A673 (cell line): ENCODE measurements around the gene KIR3DL1.
"Not testable (repeated sequence)": the region's sequence is repeated elsewhere in the genome, so short reads cannot be mapped to it uniquely, and the experiment has no call there.

Experiments
- CTCF ChIP-seq: fragments of 300-800, 200-600 bp; sonication (generic); conservative IDR thresholded peaks from 2 replicates; pipeline ENCODE4 v1.5.1; 2017; ENCODE audit warnings: low read depth, mild to moderate bottlenecking, antibody characterized with exemption, low read length, moderate library complexity, mixed read lengths
- EZH2 ChIP-seq: fragments of 200-600 bp; sonication (generic); IDR thresholded peaks from 2 replicates; pipeline ENCODE4 v1.6.1; 2017; ENCODE audit warnings: borderline replicate concordance, low read depth, mild to moderate bottlenecking, mixed read lengths, antibody characterized with exemption, low read length; ENCODE audit not compliant: poor library complexity, severe bottlenecking

DNA sequence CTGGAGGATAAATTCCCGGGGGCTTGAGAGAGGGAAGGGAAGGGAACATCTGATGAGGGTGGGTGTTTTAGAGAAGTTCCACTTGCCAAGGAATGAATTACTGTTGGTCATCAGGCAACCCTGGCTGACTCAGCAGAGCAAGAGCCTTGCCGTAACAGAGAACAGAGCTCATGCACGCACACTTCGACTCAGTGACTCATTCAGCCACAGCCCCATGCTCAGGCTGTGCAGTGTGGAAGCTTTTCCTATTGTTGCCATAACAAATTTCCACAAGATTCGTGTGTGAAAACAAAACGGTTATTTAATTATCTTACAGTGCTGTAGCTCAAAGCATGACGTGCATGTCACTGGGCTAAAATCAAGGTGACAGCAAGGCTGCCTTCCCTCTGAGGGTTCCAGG is 43.2 kb downstream of the KIR3DL1 start:
- not testable (repeated sequence) for TF ChIP-seq CTCF, EZH2
